GM21390 (cell line): ENCODE measurements around the gene CMIP.
A peak's percentile ranks its signal among the peaks of the same experiment; 100 is the strongest.
"Not testable (repeated sequence)": the region's sequence is repeated elsewhere in the genome, so short reads cannot be mapped to it uniquely, and the experiment has no call there.

Experiments used
- ATAC-seq: cut with Tn5 transposase; IDR thresholded peaks from one replicate; pipeline ENCODE4 v1.9.1; 2021; ENCODE audit not compliant: unreplicated experiment

The CMIP gene

GRCh38 chr16:81421126-81421525 is 23.5 kb upstream of the CMIP start:
- no peak for ATAC-seq

GRCh38 chr16:81421536-81421935 is 23.1 kb upstream of the CMIP start:
- ATAC-seq, result no peak

- not testable (repeated sequence) for ATAC-seq
These were observed 22.5 kb upstream of the CMIP start for GRCh38 chr16:81422153-81422552.

- ATAC-seq, result no peak
These were observed 19.8 kb upstream of the CMIP start for GRCh38 chr16:81424771-81425170.

GRCh38 chr16:81427219-81427618 is 17.4 kb upstream of the CMIP start:
- ATAC-seq, result no peak

- ATAC-seq, result no peak
These were observed 15.5 kb upstream of the CMIP start for GRCh38 chr16:81429045-81429521.

GRCh38 chr16:81431554-81432353 is 12.9 kb upstream of the CMIP start:
- no peak for ATAC-seq

GRCh38 chr16:81432937-81433557 is 11.6 kb upstream of the CMIP start:
- no peak for ATAC-seq

GRCh38 chr16:81435103-81435502 is 9.5 kb upstream of the CMIP start:
- no peak for ATAC-seq

GRCh38 chr16:81435567-81435966 is 9.0 kb upstream of the CMIP start:
- no peak for ATAC-seq

- no peak for ATAC-seq
These were observed 8.2 kb upstream of the CMIP start for GRCh38 chr16:81436386-81436785.

- no peak for ATAC-seq
These were observed 6.7 kb upstream of the CMIP start for GRCh38 chr16:81437865-81438264.

GRCh38 chr16:81440888-81441761 is 3.5 kb upstream of the CMIP start:
- ATAC-seq, result no peak

- no peak for ATAC-seq
These were observed 2.2 kb upstream of the CMIP start for GRCh38 chr16:81442220-81442915.

- ATAC-seq, result no peak
These were observed 1.5 kb upstream of the CMIP start for GRCh38 chr16:81442916-81443687.

- no peak for ATAC-seq
These were observed 740 bp upstream of the CMIP start for GRCh38 chr16:81443688-81444447.

GRCh38 chr16:81445143-81445961 is 744 bp downstream of the CMIP start:
- peak; percentile 34 for ATAC-seq
